ENCODE results near the gene RASGRP4. TPM values are rescaled to one million over a fixed set of nuclear protein-coding genes. Genes with fewer than 3 reads are reported as not detected.
"Not testable (repeated sequence)": the region's sequence is repeated elsewhere in the genome, so short reads cannot be mapped to it uniquely, and the experiment has no call there.

RASGRP4 gene
- total RNA-seq, 4 donors from 2014 or later, result 1.5 to 19.8 (median 1.7) TPM; not detected in 1

DNA sequence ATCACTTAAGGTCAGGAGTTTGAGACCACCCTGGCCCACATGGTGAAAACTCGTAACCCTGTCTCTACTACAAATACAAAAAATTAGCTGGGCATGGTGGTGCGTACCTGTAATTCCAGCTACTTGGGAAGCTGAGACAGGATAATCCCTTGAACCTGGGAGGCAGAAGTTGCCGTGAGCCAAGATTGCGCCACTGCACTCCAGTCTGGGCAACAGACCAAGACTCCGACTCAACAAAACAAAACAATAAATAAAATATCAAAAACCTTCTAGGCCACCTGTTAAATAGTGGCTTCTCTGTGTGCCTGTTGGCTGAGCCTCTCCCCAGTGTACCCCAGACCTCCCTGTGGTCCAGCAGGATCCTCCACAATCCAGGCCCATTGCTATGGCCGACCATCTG, 54.9 kb downstream of the RASGRP4 start:
- no peak for DNase-seq
- peaks cover 6 to 13% (median 10%) of the 10 kb centered on the region in 4 donors for H3K4me1 ChIP-seq
- no peaks in the 10 kb centered on the region for H3K9me3 ChIP-seq
- no peak overlapping the region for H3K27ac ChIP-seq
- 80% methylated on average over 1 to 6 of the region's 6 CpGs for WGBS, 2 donors (ENCODE audit: low coverage in 1 of 2)
- H3K36me3 ChIP-seq, result no peaks in the 10 kb centered on the region
- H3K4me3 ChIP-seq, result no peak overlapping the region
- intact Hi-C loops (cut with DNase I; ENCODE audit: low total_unique reads) (no loop called here), in situ Hi-C loops (cut with MboI; ENCODE audit: low pct_ligation_motif_present in 1 of 4, low pct_unique_long_range_greater_than_20kb in 1 of 4, low sequenced_read_pairs in 3 of 4) (no loop called here)
- TF ChIP-seq, protein P1, sequence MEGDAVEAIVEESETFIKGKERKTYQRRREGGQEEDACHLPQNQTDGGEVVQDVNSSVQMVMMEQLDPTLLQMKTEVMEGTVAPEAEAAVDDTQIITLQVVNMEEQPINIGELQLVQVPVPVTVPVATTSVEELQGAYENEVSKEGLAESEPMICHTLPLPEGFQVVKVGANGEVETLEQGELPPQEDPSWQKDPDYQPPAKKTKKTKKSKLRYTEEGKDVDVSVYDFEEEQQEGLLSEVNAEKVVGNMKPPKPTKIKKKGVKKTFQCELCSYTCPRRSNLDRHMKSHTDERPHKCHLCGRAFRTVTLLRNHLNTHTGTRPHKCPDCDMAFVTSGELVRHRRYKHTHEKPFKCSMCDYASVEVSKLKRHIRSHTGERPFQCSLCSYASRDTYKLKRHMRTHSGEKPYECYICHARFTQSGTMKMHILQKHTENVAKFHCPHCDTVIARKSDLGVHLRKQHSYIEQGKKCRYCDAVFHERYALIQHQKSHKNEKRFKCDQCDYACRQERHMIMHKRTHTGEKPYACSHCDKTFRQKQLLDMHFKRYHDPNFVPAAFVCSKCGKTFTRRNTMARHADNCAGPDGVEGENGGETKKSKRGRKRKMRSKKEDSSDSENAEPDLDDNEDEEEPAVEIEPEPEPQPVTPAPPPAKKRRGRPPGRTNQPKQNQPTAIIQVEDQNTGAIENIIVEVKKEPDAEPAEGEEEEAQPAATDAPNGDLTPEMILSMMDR (IDR thresholded peaks at IDR 0.05), result no peak
- TF ChIP-seq EP300 (IDR thresholded peaks at IDR 0.05; ENCODE audit: low read depth) (no peak), POLR2AphosphoS5 (IDR thresholded peaks at IDR 0.05) (no peak), POLR2A (IDR thresholded peaks at IDR 0.05) (no peak)
- peaks cover 8% of the 10 kb centered on the region for H3K27me3 ChIP-seq

- WGBS, 2 donors (ENCODE audit: low coverage in 1 of 2), result 54 to 65% methylated on average over 3 to 12 of the region's 12 CpGs
- TF ChIP-seq POLR2AphosphoS5 (IDR thresholded peaks at IDR 0.05) (no peak), EP300 (IDR thresholded peaks at IDR 0.05; ENCODE audit: low read depth) (no peak), POLR2A (IDR thresholded peaks at IDR 0.05) (no peak)
- TF ChIP-seq, protein P1 (IDR thresholded peaks at IDR 0.05), result no peak
- H3K4me1 ChIP-seq, result peaks cover 0 to 5% (median 2%) of the 10 kb centered on the region in 4 donors
- H3K9me3 ChIP-seq, result no peaks in the 10 kb centered on the region
- DNase-seq, result no peak
- no peak overlapping the region for H3K4me3 ChIP-seq
- intact Hi-C loops (cut with DNase I; ENCODE audit: low total_unique reads) (no loop called here), in situ Hi-C loops (cut with MboI; ENCODE audit: low pct_ligation_motif_present in 1 of 4, low pct_unique_long_range_greater_than_20kb in 1 of 4, low sequenced_read_pairs in 3 of 4) (no loop called here)
- no peak overlapping the region for H3K27ac ChIP-seq
- peaks cover 10% of the 10 kb centered on the region for H3K27me3 ChIP-seq
- H3K36me3 ChIP-seq, result no peaks in the 10 kb centered on the region
These were observed 55.7 kb downstream of the RASGRP4 start for GRCh38 chr19:38370299-38370698.

- intact Hi-C loops (cut with DNase I; ENCODE audit: low total_unique reads), result no loop called here
- H3K9me3 ChIP-seq, result no peaks in the 10 kb centered on the region
- 83 to 91% methylated on average over 1 to 2 of the region's 2 CpGs for WGBS, 2 donors (ENCODE audit: low coverage in 1 of 2)
- H3K27me3 ChIP-seq, result peaks cover 12% of the 10 kb centered on the region
- in situ Hi-C loops (cut with MboI; ENCODE audit: low pct_ligation_motif_present in 1 of 4, low pct_unique_long_range_greater_than_20kb in 1 of 4, low sequenced_read_pairs in 3 of 4), result no loop called here
- TF ChIP-seq POLR2A (IDR thresholded peaks at IDR 0.05) (no peak), EP300 (IDR thresholded peaks at IDR 0.05; ENCODE audit: low read depth) (no peak), POLR2AphosphoS5 (IDR thresholded peaks at IDR 0.05) (no peak)
- TF ChIP-seq, protein P1 (IDR thresholded peaks at IDR 0.05), result no peak
- no peak overlapping the region for H3K27ac ChIP-seq
- peaks cover 0 to 5% (median 2%) of the 10 kb centered on the region in 4 donors for H3K4me1 ChIP-seq
- DNase-seq, result no peak
- no peak overlapping the region for H3K4me3 ChIP-seq
- no peaks in the 10 kb centered on the region for H3K36me3 ChIP-seq
These were observed 56.4 kb downstream of the RASGRP4 start for GRCh38 chr19:38369584-38369983.

- in situ Hi-C loops (cut with MboI; ENCODE audit: low pct_ligation_motif_present in 1 of 4, low pct_unique_long_range_greater_than_20kb in 1 of 4, low sequenced_read_pairs in 3 of 4) (no loop called here), intact Hi-C loops (cut with DNase I; ENCODE audit: low total_unique reads) (no loop called here)
- Histone ChIP-seq H3K4me1 (peaks cover 2 to 12% (median 9%) of the 10 kb centered on the region in 4 donors), H3K36me3 (no peaks in the 10 kb centered on the region), H3K27ac (no peak overlapping the region), H3K27me3 (peaks cover 12% of the 10 kb centered on the region), H3K4me3 (no peak overlapping the region), H3K9me3 (no peaks in the 10 kb centered on the region)
- no peak for DNase-seq
- TF ChIP-seq, protein P1 (IDR thresholded peaks at IDR 0.05), result no peak
- TF ChIP-seq POLR2AphosphoS5 (IDR thresholded peaks at IDR 0.05), result no peak
- TF ChIP-seq POLR2A (IDR thresholded peaks at IDR 0.05), result no peak
- TF ChIP-seq EP300 (IDR thresholded peaks at IDR 0.05; ENCODE audit: low read depth), result no peak
- WGBS, 2 donors (ENCODE audit: low coverage in 1 of 2), result 51 to 71% methylated on average over 4 to 12 of the region's 12 CpGs
These were observed 59.0 kb downstream of the RASGRP4 start for GRCh38 chr19:38367041-38367440.

GRCh38 chr19:38362946-38363688, 62.9 kb downstream of the RASGRP4 start:
- DNase-seq; H3K9me3 ChIP-seq; H3K36me3 ChIP-seq; intact Hi-C loops (cut with DNase I; ENCODE audit: low total_unique reads); in situ Hi-C loops (cut with MboI; ENCODE audit: low pct_ligation_motif_present in 1 of 4, low pct_unique_long_range_greater_than_20kb in 1 of 4, low sequenced_read_pairs in 3 of 4): not testable (repeated sequence)
- WGBS, 2 donors (ENCODE audit: low coverage in 1 of 2), result 64 to 73% methylated on average over 10 to 15 of the region's 16 CpGs
- peak overlapping the region in 2 of 4 donors; percentile 52 to 56 for H3K4me3 ChIP-seq
- H3K27ac ChIP-seq, result peak overlapping the region in 1 of 4 donors; percentile 55
- peaks cover 5 to 21% (median 18%) of the 10 kb centered on the region in 4 donors for H3K4me1 ChIP-seq
- peaks cover 46% of the 10 kb centered on the region for H3K27me3 ChIP-seq

Measured in transverse colon (tissue), 4 donors.